Osteocyte (in vitro differentiated cells): Measurements from ENCODE around the gene RASSF7. TPM values are rescaled to one million over a fixed set of nuclear protein-coding genes. Genes with fewer than 3 reads are reported as not detected.
A peak's percentile ranks its signal among the peaks of the same experiment; 100 is the strongest.

Experiments used
- DNase-seq: peaks from one replicate; pipeline ENCODE4 v3.0.0; 2021; ENCODE audit warnings: mixed read lengths; ENCODE audit not compliant: unreplicated experiment; ENCODE audit errors: extremely low spot score
- H3K27ac Mint-ChIP-seq: one replicate; pipeline ENCODE4 v1.8.0; 2021; ENCODE audit warnings: mild to moderate bottlenecking, mixed read lengths; ENCODE audit not compliant: unreplicated experiment
- H3K27me3 Mint-ChIP-seq: one replicate; pipeline ENCODE4 v1.8.0; 2021; ENCODE audit warnings: mixed read lengths; ENCODE audit not compliant: unreplicated experiment
- H3K36me3 Mint-ChIP-seq: one replicate; pipeline ENCODE4 v1.8.0; 2021; ENCODE audit warnings: mixed read lengths; ENCODE audit not compliant: unreplicated experiment
- H3K4me1 Mint-ChIP-seq: one replicate; pipeline ENCODE4 v1.8.0; 2021; ENCODE audit warnings: mixed read lengths; ENCODE audit not compliant: unreplicated experiment
- H3K4me3 Mint-ChIP-seq: one replicate; pipeline ENCODE4 v1.8.0; 2021; ENCODE audit warnings: mild to moderate bottlenecking, moderate library complexity, mixed read lengths; ENCODE audit not compliant: unreplicated experiment
- H3K9me3 Mint-ChIP-seq: one replicate; pipeline ENCODE4 v1.8.0; 2021; ENCODE audit warnings: mixed read lengths; ENCODE audit not compliant: unreplicated experiment
- CTCF ChIP-seq: fragments of 200-600 bp; sonication (generic); IDR thresholded peaks from 2 replicates; pipeline ENCODE4 v1.5.0; 2021; ENCODE audit warnings: antibody characterized with exemption, mild to moderate bottlenecking, moderate library complexity
- microRNA-seq: library from miRNA; unstranded; fragments of <30 nt; microRNA quantifications from one replicate; pipeline ENCODE4 v1.1.0, GENCODE V29; 2020; ENCODE audit not compliant: unreplicated experiment
- total RNA-seq: library from RNA; stranded (reverse); gene quantifications from 2 replicates; pipeline ENCODE4 v1.2.1, GENCODE V29; 2021

The RASSF7 gene
- total RNA-seq, 1 donor from 2014 or later, result 8.0 TPM

DNA sequence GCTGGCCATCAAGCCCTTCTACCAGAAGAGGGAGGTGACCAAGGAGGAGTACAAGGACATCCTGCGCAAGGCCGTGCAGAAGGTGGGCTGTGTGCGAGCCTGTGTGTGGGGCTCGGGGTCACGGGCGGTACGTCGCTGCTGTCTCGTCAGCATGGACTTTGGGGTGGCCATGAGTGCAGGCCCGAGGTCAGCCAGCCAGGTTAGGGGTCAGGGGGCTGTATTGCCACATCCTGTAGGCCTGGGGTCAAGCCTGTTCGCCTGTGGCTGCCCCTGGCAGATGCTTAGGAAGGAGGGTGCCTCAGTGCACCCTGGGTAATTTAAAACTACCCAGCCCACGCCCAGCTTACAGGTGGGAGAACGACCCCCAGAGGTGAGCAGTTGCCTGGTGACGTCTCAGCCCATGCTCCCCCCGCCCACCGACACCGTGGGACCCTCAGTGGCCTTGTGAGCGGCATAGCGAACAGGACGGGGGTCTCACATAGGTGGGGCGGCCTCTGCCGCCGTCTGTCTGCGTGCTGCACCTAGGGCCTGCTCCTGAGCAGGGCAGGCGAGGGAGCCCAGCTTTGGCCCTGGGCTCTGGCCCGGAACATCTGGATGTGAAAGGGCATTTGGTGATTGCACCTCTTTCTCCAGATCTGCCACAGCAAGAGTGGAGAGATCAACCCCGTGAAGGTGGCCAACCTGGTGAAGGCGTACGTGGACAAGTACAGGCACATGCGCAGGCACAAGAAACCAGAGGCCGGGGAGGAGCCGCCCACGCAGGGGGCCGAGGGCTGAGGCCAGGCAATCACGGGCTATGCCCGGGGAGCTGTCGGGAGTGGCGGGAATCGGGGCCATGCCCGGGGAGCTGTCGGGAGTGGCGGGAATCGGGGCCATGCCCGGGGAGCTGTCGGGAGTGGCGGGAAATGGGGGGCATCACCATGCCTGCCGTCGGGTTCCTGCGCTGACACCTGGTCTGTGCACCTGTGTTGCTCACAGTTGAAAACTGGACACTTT, 50.5 kb downstream of the RASSF7 start:
- H3K4me1 Mint-ChIP-seq, result peaks cover 10% of the 10 kb centered on the region
- H3K27me3 Mint-ChIP-seq, result no peaks in the 10 kb centered on the region
- H3K9me3 Mint-ChIP-seq, result no peaks in the 10 kb centered on the region
- no peak overlapping the region for H3K27ac Mint-ChIP-seq
- TF ChIP-seq CTCF, result no peak
- DNase-seq, result no peak
- peaks cover 24% of the 10 kb centered on the region for H3K36me3 Mint-ChIP-seq
- H3K4me3 Mint-ChIP-seq, result no peak overlapping the region

DNA sequence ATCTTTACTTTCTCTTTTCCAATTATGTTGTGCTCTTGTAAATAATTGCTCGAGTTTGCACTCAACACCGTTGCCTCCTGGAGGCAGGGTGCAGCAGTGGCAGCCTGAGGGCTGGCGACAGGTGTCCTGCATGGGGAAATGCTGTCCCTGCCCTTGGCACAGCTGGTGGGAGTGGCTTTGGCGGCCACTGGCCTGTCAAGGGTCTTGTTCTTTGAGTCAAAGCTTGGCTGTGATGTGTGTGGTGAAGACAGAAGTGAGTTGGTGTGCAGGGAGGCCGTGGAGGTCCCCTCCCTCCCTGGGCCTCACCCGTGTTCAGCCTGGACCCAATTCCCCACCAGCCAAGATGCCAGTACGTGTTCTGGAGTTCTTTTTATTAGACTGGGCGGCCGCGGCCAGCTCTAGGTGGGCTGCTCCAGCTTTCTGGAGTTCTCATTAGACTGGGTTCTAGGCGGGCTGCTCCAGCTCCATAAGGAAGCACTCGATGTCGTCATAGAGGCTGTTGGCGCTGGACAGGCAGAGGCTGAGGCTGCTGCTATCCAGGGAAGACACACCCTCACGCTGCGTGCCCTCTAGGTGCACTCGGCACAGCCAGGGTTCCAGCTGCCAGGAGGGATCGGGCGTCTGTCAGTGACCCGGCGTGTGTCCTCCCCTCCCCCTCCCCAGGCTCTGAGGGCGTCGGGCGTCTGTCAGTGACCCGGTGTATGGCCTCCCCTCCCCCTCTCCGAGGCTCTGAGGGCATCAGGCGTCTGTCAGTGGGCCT, 51.6 kb downstream of the RASSF7 start:
- DNase-seq, result peak; percentile 77
- TF ChIP-seq CTCF, result peak; percentile 21
- H3K4me1 Mint-ChIP-seq, result peaks cover 10% of the 10 kb centered on the region
- no peak overlapping the region for H3K4me3 Mint-ChIP-seq
- H3K27ac Mint-ChIP-seq, result no peak overlapping the region
- peaks cover 16% of the 10 kb centered on the region for H3K36me3 Mint-ChIP-seq
- H3K9me3 Mint-ChIP-seq, result no peaks in the 10 kb centered on the region
- H3K27me3 Mint-ChIP-seq, result no peaks in the 10 kb centered on the region

DNA sequence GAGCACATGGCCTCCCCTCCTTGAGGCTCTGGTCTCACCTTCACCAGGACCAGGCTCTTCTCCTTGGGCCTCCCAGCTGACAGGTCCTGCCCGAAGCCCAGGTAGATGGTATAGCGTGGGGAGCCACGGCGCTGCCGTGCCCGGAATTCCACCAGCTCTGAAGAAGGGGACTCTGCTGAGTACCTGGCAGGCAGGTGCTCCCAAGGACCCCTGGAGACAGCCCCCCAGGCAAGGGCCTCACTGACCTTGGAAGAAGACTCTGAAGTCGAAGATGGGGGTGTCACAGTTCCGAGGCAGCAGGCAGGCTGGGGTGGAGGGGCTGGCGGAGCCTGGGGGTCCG, 52.2 kb downstream of the RASSF7 start:
- no peak for TF ChIP-seq CTCF
- no peak overlapping the region for H3K4me3 Mint-ChIP-seq
- peaks cover 10% of the 10 kb centered on the region for H3K4me1 Mint-ChIP-seq
- no peaks in the 10 kb centered on the region for H3K27me3 Mint-ChIP-seq
- H3K9me3 Mint-ChIP-seq, result no peaks in the 10 kb centered on the region
- peaks cover 16% of the 10 kb centered on the region for H3K36me3 Mint-ChIP-seq
- no peak overlapping the region for H3K27ac Mint-ChIP-seq
- DNase-seq, result peak; percentile 76

DNA sequence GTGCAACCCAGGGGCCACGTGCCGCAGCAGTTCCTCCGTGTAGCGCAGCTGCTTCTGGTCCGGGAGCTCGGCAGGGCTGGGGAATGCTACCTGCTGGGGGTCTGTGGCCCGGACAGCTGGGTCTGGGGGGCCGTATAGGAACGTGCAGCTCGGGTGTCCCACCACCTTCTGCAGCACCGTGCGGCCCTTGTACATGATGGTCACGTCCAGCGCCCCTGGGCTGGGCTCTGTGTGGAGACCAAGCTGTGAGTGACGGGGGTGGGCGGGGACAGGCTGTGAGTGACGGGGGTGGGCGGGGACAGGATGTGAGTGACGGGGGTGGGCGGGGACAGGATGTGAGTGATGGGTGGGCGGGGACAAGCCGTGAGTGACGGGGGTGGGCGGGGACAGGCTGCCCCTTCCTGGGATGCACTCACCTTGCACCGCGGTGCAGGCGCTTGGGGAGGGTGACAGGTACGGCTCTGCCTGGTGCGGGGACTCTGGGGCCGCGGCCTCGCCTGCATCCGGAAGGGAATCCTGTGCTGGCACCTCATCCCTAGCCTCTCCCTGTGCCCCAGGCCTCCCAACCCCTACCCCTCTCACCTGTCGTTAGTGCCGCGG, 52.7 kb downstream of the RASSF7 start:
- Mint-ChIP-seq H3K36me3 (peaks cover 14% of the 10 kb centered on the region), H3K27ac (no peak overlapping the region), H3K9me3 (no peaks in the 10 kb centered on the region), H3K4me3 (no peak overlapping the region), H3K4me1 (peaks cover 10% of the 10 kb centered on the region), H3K27me3 (no peaks in the 10 kb centered on the region)
- no peak for TF ChIP-seq CTCF
- DNase-seq, result no peak

Small RNAs within 50 kb of the gene (microRNA-seq; reads per million reads assigned to microRNA genes)
- 246 reads per million, percentile 63 among the genes with 10 or more reads in this experiment for gene MIR210

Other genes with a start within 250 kb of the RASSF7 start
- gene IFITM1, start 246.9 kb upstream of the RASSF7 start, total RNA-seq, result 352 and 355 TPM in 2 replicates
- 1,725 and 1,814 TPM in 2 replicates for gene IFITM3, start 240.1 kb upstream of the RASSF7 start, total RNA-seq
- gene B4GALNT4, start 191.5 kb upstream of the RASSF7 start, total RNA-seq, result 61.0 and 63.3 TPM in 2 replicates
- 0.40 and 0.50 TPM in 2 replicates for gene PKP3, start 166.8 kb upstream of the RASSF7 start, total RNA-seq
- 27.0 and 28.0 TPM in 2 replicates for gene SIGIRR, start 146.0 kb upstream of the RASSF7 start, total RNA-seq
- gene ANO9, start 119.0 kb upstream of the RASSF7 start, total RNA-seq, result not detected in 2 replicates
- gene PTDSS2, start 110.7 kb upstream of the RASSF7 start, total RNA-seq, result 55.3 and 56.1 TPM in 2 replicates
- gene RNH1, start 53.7 kb upstream of the RASSF7 start, total RNA-seq, result 151 and 160 TPM in 2 replicates
- 68.3 and 69.4 TPM in 2 replicates for gene HRAS, start 25.4 kb upstream of the RASSF7 start, total RNA-seq
- 3.2 and 3.7 TPM in 2 replicates for gene LRRC56, start 23.4 kb upstream of the RASSF7 start, total RNA-seq
- gene LMNTD2, start 232 bp upstream of the RASSF7 start, total RNA-seq, result 6.0 and 6.4 TPM in 2 replicates
- 31.5 TPM in 2 replicates for gene PHRF1, start 15.5 kb downstream of the RASSF7 start, total RNA-seq
- 14.4 and 15.4 TPM in 2 replicates for gene IRF7, start 55.0 kb downstream of the RASSF7 start, total RNA-seq
- not detected in 2 replicates for gene CDHR5, start 64.0 kb downstream of the RASSF7 start, total RNA-seq
- not detected in 2 replicates for gene SCT, start 66.2 kb downstream of the RASSF7 start, total RNA-seq
- gene DRD4, start 76.3 kb downstream of the RASSF7 start, total RNA-seq, result 1.7 and 1.8 TPM in 2 replicates
- 113 and 121 TPM in 2 replicates for gene DEAF1, start 134.3 kb downstream of the RASSF7 start, total RNA-seq
- 43.9 and 45.2 TPM in 2 replicates for gene TMEM80, start 134.8 kb downstream of the RASSF7 start, total RNA-seq
- 32.4 and 39.3 TPM in 2 replicates for gene EPS8L2, start 145.3 kb downstream of the RASSF7 start, total RNA-seq
- gene TALDO1, start 186.5 kb downstream of the RASSF7 start, total RNA-seq, result 156 and 171 TPM in 2 replicates
- gene GATD1, start 216.5 kb downstream of the RASSF7 start, total RNA-seq, result 79.1 and 84.4 TPM in 2 replicates
- 0.21 and 0.27 TPM in 2 replicates for gene CEND1, start 229.1 kb downstream of the RASSF7 start, total RNA-seq
- gene SLC25A22, start 237.3 kb downstream of the RASSF7 start, total RNA-seq, result 18.7 and 19.7 TPM in 2 replicates
- gene PIDD1, start 244.3 kb downstream of the RASSF7 start, total RNA-seq, result 13.4 and 15.6 TPM in 2 replicates
- gene RPLP2, start 249.0 kb downstream of the RASSF7 start, total RNA-seq, result 1,500 and 1,514 TPM in 2 replicates